H7 (cell line): ENCODE data around the gene LRRC53. TPM values are rescaled to one million over a fixed set of nuclear protein-coding genes. Genes with fewer than 3 reads are reported as not detected.

ENCODE experiments used
- DNase-seq: peaks from one replicate; pipeline ENCODE4 v3.0.0; 2012
- H3K27me3 ChIP-seq: 2 replicates; pipeline ENCODE4 v1.6.0; 2011; ENCODE audit warnings: mild to moderate bottlenecking, low read length; ENCODE audit not compliant: control insufficient read depth, insufficient read depth
- H3K36me3 ChIP-seq: replicated peaks from 2 replicates; pipeline ENCODE4 v1.5.1; 2011; ENCODE audit warnings: low read length; ENCODE audit not compliant: control insufficient read depth, insufficient read depth
- H3K4me3 ChIP-seq: 2 replicates; pipeline ENCODE4 v1.5.1; 2011; ENCODE audit warnings: low read depth, mild to moderate bottlenecking, control low read depth, low read length, moderate library complexity; ENCODE audit not compliant: insufficient read depth
- total RNA-seq: library from RNA; depleted of rRNA; stranded (reverse); fragments of >200 nt; shearing (Covaris generic); gene quantifications from 2 replicates; pipeline ENCODE4 v1.2.3, GENCODE V29; 2014

Gene LRRC53
- total RNA-seq, 1 experiment from 2014 or later, result not detected

GRCh38 chr1:74505928-74506710 lies 6.3 kb downstream of the LRRC53 start:
- no peak overlapping the region for H3K4me3 ChIP-seq
- H3K27me3 ChIP-seq, result no peaks in the 10 kb centered on the region
- no peaks in the 10 kb centered on the region for H3K36me3 ChIP-seq
- no peak for DNase-seq

GRCh38 chr1:74504933-74505512 lies 7.4 kb downstream of the LRRC53 start:
- Histone ChIP-seq H3K27me3 (no peaks in the 10 kb centered on the region), H3K36me3 (no peaks in the 10 kb centered on the region), H3K4me3 (no peak overlapping the region)
- DNase-seq, result peak; percentile 9

- H3K36me3 ChIP-seq, result no peaks in the 10 kb centered on the region
- no peak overlapping the region for H3K4me3 ChIP-seq
- H3K27me3 ChIP-seq, result no peaks in the 10 kb centered on the region
- peak; percentile 52 for DNase-seq
Observed at GRCh38 chr1:74504125-74504932, 8.1 kb downstream of the LRRC53 start.

- no peaks in the 10 kb centered on the region for H3K36me3 ChIP-seq
- DNase-seq, result no peak
- H3K27me3 ChIP-seq, result no peaks in the 10 kb centered on the region
- no peak overlapping the region for H3K4me3 ChIP-seq
Observed at GRCh38 chr1:74502858-74503257, 9.6 kb downstream of the LRRC53 start.

GRCh38 chr1:74502432-74502831 lies 10.0 kb downstream of the LRRC53 start:
- H3K36me3 ChIP-seq, result no peaks in the 10 kb centered on the region
- peak; percentile 44 for DNase-seq

GRCh38 chr1:74498901-74499300 lies 13.5 kb downstream of the LRRC53 start:
- DNase-seq, result peak; percentile 9
- H3K36me3 ChIP-seq, result no peaks in the 10 kb centered on the region
- H3K27me3 ChIP-seq, result no peaks in the 10 kb centered on the region
- H3K4me3 ChIP-seq, result no peak overlapping the region

More at GRCh38 chr1:74502432-74502831, 10.0 kb downstream of the LRRC53 start:
- Histone ChIP-seq H3K4me3 (no peak overlapping the region), H3K27me3 (no peaks in the 10 kb centered on the region)

- H3K4me3 ChIP-seq, result no peak overlapping the region
Observed at GRCh38 chr1:74496669-74497068, 15.7 kb downstream of the LRRC53 start.

GRCh38 chr1:74486036-74486435 lies 26.4 kb downstream of the LRRC53 start:
- no peak for DNase-seq
- no peak overlapping the region for H3K4me3 ChIP-seq
- H3K27me3 ChIP-seq, result no peaks in the 10 kb centered on the region
- no peaks in the 10 kb centered on the region for H3K36me3 ChIP-seq

More at GRCh38 chr1:74496669-74497068, 15.7 kb downstream of the LRRC53 start:
- no peaks in the 10 kb centered on the region for H3K27me3 ChIP-seq
- DNase-seq, result no peak
- no peaks in the 10 kb centered on the region for H3K36me3 ChIP-seq

- no peak for DNase-seq
- no peak overlapping the region for H3K4me3 ChIP-seq
- no peaks in the 10 kb centered on the region for H3K27me3 ChIP-seq
- H3K36me3 ChIP-seq, result no peaks in the 10 kb centered on the region
Observed at GRCh38 chr1:74485622-74486021, 26.8 kb downstream of the LRRC53 start.

GRCh38 chr1:74481607-74482006 lies 30.8 kb downstream of the LRRC53 start:
- H3K36me3 ChIP-seq, result no peaks in the 10 kb centered on the region
- no peak overlapping the region for H3K4me3 ChIP-seq
- no peak for DNase-seq

GRCh38 chr1:74480068-74480467 lies 32.3 kb downstream of the LRRC53 start:
- no peaks in the 10 kb centered on the region for H3K27me3 ChIP-seq
- DNase-seq, result no peak
- H3K4me3 ChIP-seq, result no peak overlapping the region
- H3K36me3 ChIP-seq, result no peaks in the 10 kb centered on the region

More at GRCh38 chr1:74481607-74482006, 30.8 kb downstream of the LRRC53 start:
- H3K27me3 ChIP-seq, result no peaks in the 10 kb centered on the region

- Histone ChIP-seq H3K36me3 (no peaks in the 10 kb centered on the region), H3K4me3 (no peak overlapping the region), H3K27me3 (no peaks in the 10 kb centered on the region)
- no peak for DNase-seq
Observed at GRCh38 chr1:74478979-74479378, 33.4 kb downstream of the LRRC53 start.

- H3K36me3 ChIP-seq, result no peaks in the 10 kb centered on the region
- H3K27me3 ChIP-seq, result no peaks in the 10 kb centered on the region
- DNase-seq, result no peak
- no peak overlapping the region for H3K4me3 ChIP-seq
Observed at GRCh38 chr1:74474585-74474984, 37.8 kb downstream of the LRRC53 start.

GRCh38 chr1:74471470-74471869 lies 40.9 kb downstream of the LRRC53 start:
- no peaks in the 10 kb centered on the region for H3K27me3 ChIP-seq
- no peak overlapping the region for H3K4me3 ChIP-seq
- no peaks in the 10 kb centered on the region for H3K36me3 ChIP-seq
- no peak for DNase-seq

- Histone ChIP-seq H3K4me3 (no peak overlapping the region), H3K36me3 (no peaks in the 10 kb centered on the region), H3K27me3 (no peaks in the 10 kb centered on the region)
- no peak for DNase-seq
Observed at GRCh38 chr1:74470936-74471335, 41.5 kb downstream of the LRRC53 start.
